Neural cell (in vitro differentiated cells): ENCODE measurements around the gene MACROH2A1.

Experiments
- POLR2AphosphoS5 ChIP-seq: IDR thresholded peaks from 2 replicates; pipeline ENCODE4 v1.6.1; 2012
- TAF1 ChIP-seq: IDR thresholded peaks from 2 replicates; pipeline ENCODE4 v1.6.1; 2012; ENCODE audit warnings: low read depth

DNA sequence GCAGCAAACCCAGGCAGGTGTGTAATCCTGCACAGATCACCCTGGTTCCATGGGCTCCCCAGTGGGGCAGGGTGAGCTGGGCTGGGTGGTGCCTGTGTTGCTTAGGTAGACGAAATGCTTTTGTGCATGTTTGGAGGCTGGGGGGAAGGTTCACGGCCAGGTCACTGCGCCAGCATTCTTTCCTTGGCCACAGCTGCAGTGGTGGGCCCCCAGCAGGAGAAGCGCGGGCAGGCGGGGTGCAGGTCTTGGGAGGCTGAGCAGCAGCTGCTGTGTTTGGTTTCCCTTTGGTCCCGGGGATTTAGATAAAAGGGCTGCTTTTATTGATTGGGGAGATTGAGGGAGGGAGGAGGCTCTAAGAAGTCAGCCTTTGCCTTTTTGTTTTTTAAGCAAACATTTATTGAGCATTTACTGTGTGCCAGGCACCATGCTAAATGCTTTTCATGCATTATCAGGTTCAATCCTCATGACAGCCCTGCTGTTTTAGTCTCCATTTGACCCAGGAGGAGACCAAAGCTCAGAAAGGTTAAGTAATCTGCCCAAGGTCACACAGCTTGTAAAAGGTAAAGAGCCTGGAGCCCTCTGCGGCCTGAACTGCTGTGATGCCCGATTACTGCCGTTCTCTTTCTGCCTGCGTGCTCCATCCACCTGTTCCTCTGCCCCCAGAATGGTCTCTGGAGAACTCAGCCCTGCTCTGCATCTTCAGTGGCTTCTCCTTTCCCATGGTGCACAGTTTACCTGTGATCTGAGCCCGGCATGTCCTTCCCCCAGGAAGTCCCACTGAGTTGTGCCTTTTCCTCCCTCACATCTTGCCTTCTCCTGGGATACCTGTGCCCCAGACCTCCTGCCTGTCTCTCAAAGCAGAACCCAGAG is 94.4 kb downstream of the MACROH2A1 start:
- TF ChIP-seq TAF1 (no peak), POLR2AphosphoS5 (no peak)
